T-helper 1 cell (primary cell): ENCODE results near the gene MAP3K10.

ENCODE experiments used
- DNase-seq, 5 donors: peaks; one replicate each; pipeline ENCODE4 v3.0.0-alpha.2; 2012 to 2020

The MAP3K10 gene

GRCh38 chr19:40251991-40252390 lies 60.8 kb downstream of the MAP3K10 start:
- DNase-seq = no peak

GRCh38 chr19:40252395-40252794 lies 61.2 kb downstream of the MAP3K10 start:
- DNase-seq = no peak

DNA sequence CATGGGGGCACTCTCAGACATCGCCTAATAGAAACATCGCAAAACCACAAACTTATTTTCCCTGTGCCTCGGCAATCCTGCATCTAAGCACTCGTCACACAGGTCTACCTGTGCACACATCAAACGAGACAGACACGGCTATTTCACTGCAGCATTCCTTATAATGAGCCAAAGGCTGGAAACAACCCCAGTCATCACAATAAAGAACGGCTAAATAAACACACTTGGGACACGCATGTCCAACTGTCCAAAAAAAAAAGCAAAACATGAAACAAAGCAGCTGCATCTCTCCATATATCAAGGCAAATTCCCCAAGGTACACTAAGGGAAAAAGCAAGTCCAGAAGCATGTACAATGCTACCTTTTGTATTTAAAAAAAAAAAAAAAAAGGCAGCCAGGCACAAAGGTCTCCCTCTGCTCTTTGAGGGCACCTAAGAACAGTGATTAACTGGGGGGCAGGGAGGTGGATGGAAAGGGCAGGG lies 62.4 kb downstream of the MAP3K10 start:
- DNase-seq = no peak

- no peak for DNase-seq
Measured at GRCh38 chr19:40254714-40255418, 63.6 kb downstream of the MAP3K10 start.

DNA sequence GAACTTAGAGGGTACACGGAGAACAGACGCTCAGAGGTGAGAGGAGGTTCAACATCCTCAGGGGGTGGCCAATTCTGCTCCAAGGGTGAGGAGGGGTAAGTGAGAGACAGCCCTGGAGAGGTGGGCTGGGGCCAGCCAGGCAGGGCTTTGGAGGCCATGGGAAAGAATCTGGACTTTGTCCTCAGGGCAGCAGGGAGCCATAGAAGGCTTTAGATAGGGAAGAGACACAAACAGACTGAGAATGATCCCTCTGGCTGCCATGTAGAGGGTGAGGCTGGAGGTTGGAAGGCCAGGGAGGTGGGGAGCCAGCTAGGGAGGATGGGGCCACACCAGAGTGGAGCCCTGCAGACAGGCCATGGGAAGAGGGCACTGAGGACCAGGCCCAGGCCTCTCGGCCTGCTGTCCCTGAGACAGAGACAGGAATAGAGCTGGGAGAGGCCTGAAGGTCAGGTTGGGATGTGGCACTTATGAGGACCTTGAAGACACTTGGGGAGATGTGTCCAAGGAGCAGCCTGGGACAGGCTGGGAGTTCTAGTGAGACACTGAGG lies 64.5 kb downstream of the MAP3K10 start:
- DNase-seq = no peak

GRCh38 chr19:40256512-40256911 lies 65.3 kb downstream of the MAP3K10 start:
- DNase-seq = no peak

DNA sequence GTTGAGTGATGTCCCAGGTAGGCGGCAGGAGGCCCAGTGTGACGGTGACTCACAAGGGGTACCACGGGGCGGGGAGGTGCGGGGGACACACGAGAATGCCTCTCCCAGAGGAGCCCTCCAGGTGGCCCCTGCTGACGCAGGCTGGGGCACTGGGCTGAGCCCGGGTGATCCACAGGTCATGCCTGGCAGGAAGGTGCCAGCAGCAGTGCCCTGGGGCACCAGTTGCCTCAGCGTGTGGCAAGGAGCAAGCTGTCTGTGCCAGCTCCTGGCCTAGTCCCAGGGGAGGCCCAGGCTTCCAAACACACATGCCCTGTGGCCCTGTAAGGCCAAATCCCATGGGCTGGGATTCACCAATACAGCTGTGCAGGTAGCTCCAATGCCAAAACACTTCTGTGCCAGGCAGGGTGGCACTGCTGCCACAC lies 65.9 kb downstream of the MAP3K10 start:
- DNase-seq = no peak

- DNase-seq = no peak
Measured at GRCh38 chr19:40261631-40262030, 70.4 kb downstream of the MAP3K10 start.

GRCh38 chr19:40262422-40262821 lies 71.2 kb downstream of the MAP3K10 start:
- no peak for DNase-seq

- no peak for DNase-seq
Measured at GRCh38 chr19:40263440-40264313, 72.5 kb downstream of the MAP3K10 start.

DNA sequence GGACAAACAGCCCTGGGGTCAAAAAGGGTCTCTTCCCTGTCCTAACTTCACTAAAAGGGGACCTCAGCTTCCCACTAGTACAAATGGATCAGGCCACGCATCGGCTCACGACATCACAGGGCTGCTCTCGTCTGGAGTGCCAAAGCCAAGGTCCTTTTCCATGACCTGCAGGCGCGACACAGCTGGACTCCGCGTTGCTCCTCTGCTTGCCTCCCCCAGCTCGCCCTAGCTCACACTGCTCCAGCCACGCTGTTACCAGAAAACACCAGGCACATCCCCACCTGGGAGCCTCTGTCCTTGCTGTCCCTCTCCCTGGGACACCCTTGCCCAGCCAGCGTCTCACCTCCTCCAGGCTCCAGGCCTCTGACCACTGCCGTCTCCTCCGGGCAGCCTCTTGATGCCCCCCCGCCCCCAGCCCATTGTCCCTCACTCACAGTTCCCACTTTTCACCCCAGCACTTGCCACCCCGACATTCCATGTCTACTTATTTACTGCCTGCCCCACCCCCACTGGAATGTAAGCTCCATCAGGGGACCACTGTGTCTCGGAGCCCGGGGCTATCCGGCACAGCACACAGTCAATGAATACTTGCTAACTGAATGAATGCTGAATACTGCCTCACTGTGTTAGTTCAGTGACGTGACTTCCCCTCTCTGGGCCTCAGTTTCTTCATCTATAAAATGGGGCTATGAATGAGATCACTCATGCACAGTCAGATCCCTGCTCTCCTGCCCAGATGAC lies 73.3 kb downstream of the MAP3K10 start:
- DNase-seq = no peak
